HepG2 (cell line): Measurements from ENCODE around the gene ATP7A. TPM values are rescaled to one million over a fixed set of nuclear protein-coding genes. Genes with fewer than 3 reads are reported as not detected.

Experiments used
- ATAC-seq: fragments of 200-7000 bp; cut with Tn5 transposase; 3 replicates; pipeline ENCODE4 v1.9.1; 2020; ENCODE audit warnings: mild to moderate bottlenecking, moderate library complexity
- BruUV-seq: library from RNA; stranded (reverse); fragments of 400-500 nt; replicated peaks from 2 replicates; lab custom pipeline; 2021; lab: Mats Ljungman, UMichigan
- CTCF ChIA-PET: fragments of 300-600 bp; formaldehyde crosslinking; extraction: SDS; loops from one replicate; lab custom pipeline; 2021; ENCODE audit warnings: low total read pairs, inconsistent platforms, low intra/inter-chr PET ratio; lab: Yijun Ruan, JAX
- POLR2A ChIA-PET: fragments of 350-600 bp; sonication (Branson Sonifier 250); formaldehyde crosslinking; loops from one replicate; lab custom pipeline; 2020; ENCODE audit warnings: antibody characterized with exemption, inconsistent platforms; lab: Yijun Ruan, JAX
- DNase-seq: peaks from one replicate; pipeline ENCODE4 v3.0.0-alpha.2; 2015; ENCODE audit warnings: low spot score
- FAIRE-seq: peaks from 3 replicates; lab custom pipeline; 2011; peaks lifted over from hg19 to GRCh38; lab: Jason Lieb, UNC
- H2AFZ ChIP-seq: one replicate; pipeline ENCODE4 v1.6.1; 2011; ENCODE audit warnings: low read length, inconsistent platforms
- H3K27ac ChIP-seq: fragments of 300-600 bp; 3 replicates; pipeline ENCODE4 v1.8.0; 2011; ENCODE audit warnings: mixed run types, mild to moderate bottlenecking, mixed read lengths, low read length, inconsistent platforms; ENCODE audit not compliant: insufficient read depth; ENCODE audit errors: extremely low read length
- H3K27me3 ChIP-seq, 2 experiments: fragments of 200-600 bp in 1 of 2; 2 replicates in 1 of 2; 3 replicates in 1 of 2; pipeline versions ENCODE4 v1.6.0 to v1.8.0; 2011; ENCODE audit warnings: low read length in 2 of 2, mild to moderate bottlenecking in 2 of 2, moderate library complexity in 2 of 2, inconsistent platforms in 1 of 2; ENCODE audit not compliant: insufficient read depth in 2 of 2, control insufficient read depth in 1 of 2
- H3K36me3 ChIP-seq, 2 experiments: fragments of 200-600 bp in 1 of 2; replicated peaks in 1 of 2; 2 replicates in 1 of 2; 3 replicates in 1 of 2; pipeline versions ENCODE4 v1.5.1 to v1.8.0; 2011; ENCODE audit warnings: low read length in 2 of 2, inconsistent platforms in 1 of 2; ENCODE audit not compliant: insufficient read depth in 2 of 2, control insufficient read depth in 1 of 2
- H3K4me1 ChIP-seq: 2 replicates; pipeline ENCODE4 v1.5.1; 2012; ENCODE audit warnings: low read length, inconsistent platforms; ENCODE audit not compliant: insufficient read depth
- H3K4me2 ChIP-seq: 2 replicates; pipeline ENCODE4 v1.6.0; 2011; ENCODE audit warnings: low read depth, low read length, inconsistent platforms
- H3K4me3 ChIP-seq, 3 experiments: fragments of 200-600 bp in 1 of 3; sonication (generic), shearing (Covaris generic) in 1 of 3; replicated peaks in 1 of 3; 2 replicates each; pipeline ENCODE4 v1.5.1; 2011 to 2016; ENCODE audit warnings: low read length in 3 of 3, inconsistent platforms in 2 of 3, low read depth in 2 of 3, mild to moderate bottlenecking in 2 of 3, control low read depth in 1 of 3, mixed read lengths in 1 of 3; ENCODE audit not compliant: insufficient read depth in 1 of 3
- H3K79me2 ChIP-seq: one replicate; pipeline ENCODE4 v1.6.1; 2011; ENCODE audit warnings: low read length, inconsistent platforms; ENCODE audit not compliant: insufficient read depth
- H3K9ac ChIP-seq: 2 replicates; pipeline ENCODE4 v1.6.0; 2011; ENCODE audit warnings: mild to moderate bottlenecking, low read depth, low read length, inconsistent platforms; ENCODE audit not compliant: insufficient read depth
- H3K9me3 ChIP-seq: 2 replicates; pipeline ENCODE4 v1.5.1; 2012; ENCODE audit warnings: mild to moderate bottlenecking, low read length
- H4K20me1 ChIP-seq: 2 replicates; pipeline ENCODE4 v1.6.0; 2011; ENCODE audit warnings: inconsistent platforms, mild to moderate bottlenecking, low read length, moderate library complexity; ENCODE audit not compliant: insufficient read depth
- EHMT2 ChIP-seq: fragments of 200-600 bp; sonication (generic); IDR thresholded peaks from 2 replicates; pipeline ENCODE4 v1.7.0; 2017; ENCODE audit warnings: antibody characterized with exemption, low read depth, low read length, borderline replicate concordance
- FOXA3 ChIP-seq: IDR thresholded peaks from 2 replicates; pipeline ENCODE4 v1.6.1; 2016; ENCODE audit warnings: missing genetic modification reagents, missing compliant biosample characterization
- KDM5A ChIP-seq: fragments of 200-600 bp; sonication (generic); IDR thresholded peaks from 2 replicates; pipeline ENCODE4 v1.7.0; 2018; ENCODE audit warnings: antibody characterized with exemption, mild to moderate bottlenecking, low read length, borderline replicate concordance
- KLF9 ChIP-seq: IDR thresholded peaks from 2 replicates; pipeline ENCODE4 v1.6.1; 2016; ENCODE audit warnings: low read depth
- MED1 ChIP-seq: sonication (generic); formaldehyde crosslinking; IDR thresholded peaks from 2 replicates; pipeline ENCODE4 v1.4.0; 2020; ENCODE audit warnings: missing genetic modification reagents
- MTF2 ChIP-seq: sonication (generic); formaldehyde crosslinking; IDR thresholded peaks from 2 replicates; pipeline ENCODE4 v1.5.0; 2020; ENCODE audit warnings: missing genetic modification reagents, borderline replicate concordance
- NR2F1 ChIP-seq, 2 experiments: fragments of 450-650 bp in 1 of 2; formaldehyde crosslinking in 1 of 2; IDR thresholded peaks; 2 replicates each; pipeline versions ENCODE4 v1.5.0 to v1.6.1; 2016 to 2020; ENCODE audit warnings: mild to moderate bottlenecking in 1 of 2, missing compliant biosample characterization in 1 of 2, missing genetic modification reagents in 1 of 2, moderate library complexity in 1 of 2
- RAD51 ChIP-seq: fragments of 450-650 bp; IDR thresholded peaks from 2 replicates; pipeline ENCODE4 v1.6.1; 2016; ENCODE audit warnings: borderline replicate concordance
- ZNF253 ChIP-seq: sonication (generic); formaldehyde crosslinking; IDR thresholded peaks from 2 replicates; pipeline ENCODE4 v1.8.0; 2022; ENCODE audit warnings: mild to moderate bottlenecking, missing genetic modification reagents, borderline replicate concordance
- ZNF329 ChIP-seq: sonication (generic); formaldehyde crosslinking; IDR thresholded peaks from 2 replicates; pipeline ENCODE4 v1.9.0; 2021; ENCODE audit warnings: low read depth, mild to moderate bottlenecking, missing genetic modification reagents
- ZNF430 ChIP-seq: sonication (generic); formaldehyde crosslinking; IDR thresholded peaks from 2 replicates; pipeline ENCODE4 v1.9.0; 2021; ENCODE audit warnings: mild to moderate bottlenecking, missing genetic modification reagents
- WGBS: methylation state at CpG from one replicate; pipeline ENCODE4 v1.1.6; 2017; ENCODE audit warnings: low lambda C conversion rate; 5-methylcytosine and 5-hydroxymethylcytosine counted together
- in situ Hi-C: cut with HindIII; loops from 2 replicates; pipeline ENCODE4 v1.10.0; 2017; ENCODE audit warnings: low pct_unique_long_range_greater_than_20kb; ENCODE audit not compliant: extremely low pct_ligation_motif_present
- intact Hi-C: fragments of 100-400 bp; cut with micrococcal nuclease; formaldehyde crosslinking; loops from one replicate; pipeline ENCODE4 v1.10.0; 2022; ENCODE audit not compliant: unreplicated experiment
- polyA plus RNA-seq, 8 experiments: library from polyadenylated mRNA; depleted of rRNA in 3 of 8; stranded (reverse) in 7 of 8; unstranded in 1 of 8; fragments of >200 nt; fragmentation: Illumina TruSeq in 4 of 8; extraction: Trizol in 4 of 8; gene quantifications; 2 replicates each; pipeline versions ENCODE4 v1.2.1 to v1.2.3, GENCODE V29; 2011 to 2016; ENCODE audit warnings: low read depth in 4 of 8, missing spikeins in 1 of 8, mixed read lengths in 1 of 8; ENCODE audit not compliant: insufficient read depth in 1 of 8
- total RNA-seq, 5 experiments: library from RNA; depleted of rRNA; stranded (reverse); fragments of >200 nt; fragmentation: Illumina TruSeq; extraction: Trizol; gene quantifications; 2 replicates each; pipeline ENCODE4 v1.2.3, GENCODE V29; 2016; ENCODE audit warnings: low read depth in 1 of 5
- TF ChIP-seq, protein P1 (sequence below): sonication (generic); formaldehyde crosslinking; IDR thresholded peaks from 2 replicates; pipeline ENCODE4 v1.4.0; 2020; ENCODE audit warnings: missing genetic modification reagents
- TF ChIP-seq, protein P2 (sequence below): sonication (generic); formaldehyde crosslinking; IDR thresholded peaks from 2 replicates; pipeline ENCODE4 v1.9.0; 2021; ENCODE audit warnings: missing genetic modification reagents, borderline replicate concordance
- TF ChIP-seq, protein P3 (sequence below): sonication (generic); formaldehyde crosslinking; IDR thresholded peaks from 2 replicates; pipeline ENCODE4 v1.4.0; 2020; ENCODE audit warnings: missing genetic modification reagents
- TF ChIP-seq, protein P4 (sequence below): sonication (generic); formaldehyde crosslinking; IDR thresholded peaks from 2 replicates; pipeline ENCODE4 v1.4.0; 2020; ENCODE audit warnings: mild to moderate bottlenecking, low read depth, missing genetic modification reagents

The ATP7A gene
- total and polyA plus RNA-seq, 2 of the 13 experiments (the other 11 are each of a cell fraction or from before 2014, with no cell fraction given), result 1.7 to 4.7 TPM

DNA sequence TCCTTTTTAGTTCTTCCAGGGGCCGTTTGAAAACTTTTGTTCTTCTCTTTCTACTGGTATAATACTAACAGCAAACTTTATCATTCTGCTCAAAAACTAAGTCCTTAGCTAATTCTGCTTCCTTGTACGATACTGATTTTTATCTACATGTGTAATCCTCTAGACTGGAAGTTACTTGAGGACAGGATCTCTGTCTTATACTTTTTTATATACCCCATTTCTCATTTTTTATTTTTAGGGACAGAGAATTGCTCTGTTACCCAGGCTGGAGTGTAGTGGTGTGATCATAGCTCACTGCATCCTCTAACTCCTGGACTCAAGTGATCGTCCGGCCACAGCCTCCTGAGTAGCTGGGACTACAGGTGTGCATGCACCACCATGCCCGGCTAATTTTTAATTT, 9.0 kb upstream of the ATP7A start (continued):
- TF ChIP-seq, protein P1, sequence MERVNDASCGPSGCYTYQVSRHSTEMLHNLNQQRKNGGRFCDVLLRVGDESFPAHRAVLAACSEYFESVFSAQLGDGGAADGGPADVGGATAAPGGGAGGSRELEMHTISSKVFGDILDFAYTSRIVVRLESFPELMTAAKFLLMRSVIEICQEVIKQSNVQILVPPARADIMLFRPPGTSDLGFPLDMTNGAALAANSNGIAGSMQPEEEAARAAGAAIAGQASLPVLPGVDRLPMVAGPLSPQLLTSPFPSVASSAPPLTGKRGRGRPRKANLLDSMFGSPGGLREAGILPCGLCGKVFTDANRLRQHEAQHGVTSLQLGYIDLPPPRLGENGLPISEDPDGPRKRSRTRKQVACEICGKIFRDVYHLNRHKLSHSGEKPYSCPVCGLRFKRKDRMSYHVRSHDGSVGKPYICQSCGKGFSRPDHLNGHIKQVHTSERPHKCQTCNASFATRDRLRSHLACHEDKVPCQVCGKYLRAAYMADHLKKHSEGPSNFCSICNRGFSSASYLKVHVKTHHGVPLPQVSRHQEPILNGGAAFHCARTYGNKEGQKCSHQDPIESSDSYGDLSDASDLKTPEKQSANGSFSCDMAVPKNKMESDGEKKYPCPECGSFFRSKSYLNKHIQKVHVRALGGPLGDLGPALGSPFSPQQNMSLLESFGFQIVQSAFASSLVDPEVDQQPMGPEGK (CRISPR knock-in tag), result no peak
- no peak for TF ChIP-seq RAD51
- TF ChIP-seq MTF2, result no peak
- TF ChIP-seq, protein P2, sequence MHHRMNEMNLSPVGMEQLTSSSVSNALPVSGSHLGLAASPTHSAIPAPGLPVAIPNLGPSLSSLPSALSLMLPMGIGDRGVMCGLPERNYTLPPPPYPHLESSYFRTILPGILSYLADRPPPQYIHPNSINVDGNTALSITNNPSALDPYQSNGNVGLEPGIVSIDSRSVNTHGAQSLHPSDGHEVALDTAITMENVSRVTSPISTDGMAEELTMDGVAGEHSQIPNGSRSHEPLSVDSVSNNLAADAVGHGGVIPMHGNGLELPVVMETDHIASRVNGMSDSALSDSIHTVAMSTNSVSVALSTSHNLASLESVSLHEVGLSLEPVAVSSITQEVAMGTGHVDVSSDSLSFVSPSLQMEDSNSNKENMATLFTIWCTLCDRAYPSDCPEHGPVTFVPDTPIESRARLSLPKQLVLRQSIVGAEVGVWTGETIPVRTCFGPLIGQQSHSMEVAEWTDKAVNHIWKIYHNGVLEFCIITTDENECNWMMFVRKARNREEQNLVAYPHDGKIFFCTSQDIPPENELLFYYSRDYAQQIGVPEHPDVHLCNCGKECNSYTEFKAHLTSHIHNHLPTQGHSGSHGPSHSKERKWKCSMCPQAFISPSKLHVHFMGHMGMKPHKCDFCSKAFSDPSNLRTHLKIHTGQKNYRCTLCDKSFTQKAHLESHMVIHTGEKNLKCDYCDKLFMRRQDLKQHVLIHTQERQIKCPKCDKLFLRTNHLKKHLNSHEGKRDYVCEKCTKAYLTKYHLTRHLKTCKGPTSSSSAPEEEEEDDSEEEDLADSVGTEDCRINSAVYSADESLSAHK (CRISPR knock-in tag), result no peak
- no peak for TF ChIP-seq MED1 (CRISPR knock-in tag)
- no peak for TF ChIP-seq ZNF329

DNA sequence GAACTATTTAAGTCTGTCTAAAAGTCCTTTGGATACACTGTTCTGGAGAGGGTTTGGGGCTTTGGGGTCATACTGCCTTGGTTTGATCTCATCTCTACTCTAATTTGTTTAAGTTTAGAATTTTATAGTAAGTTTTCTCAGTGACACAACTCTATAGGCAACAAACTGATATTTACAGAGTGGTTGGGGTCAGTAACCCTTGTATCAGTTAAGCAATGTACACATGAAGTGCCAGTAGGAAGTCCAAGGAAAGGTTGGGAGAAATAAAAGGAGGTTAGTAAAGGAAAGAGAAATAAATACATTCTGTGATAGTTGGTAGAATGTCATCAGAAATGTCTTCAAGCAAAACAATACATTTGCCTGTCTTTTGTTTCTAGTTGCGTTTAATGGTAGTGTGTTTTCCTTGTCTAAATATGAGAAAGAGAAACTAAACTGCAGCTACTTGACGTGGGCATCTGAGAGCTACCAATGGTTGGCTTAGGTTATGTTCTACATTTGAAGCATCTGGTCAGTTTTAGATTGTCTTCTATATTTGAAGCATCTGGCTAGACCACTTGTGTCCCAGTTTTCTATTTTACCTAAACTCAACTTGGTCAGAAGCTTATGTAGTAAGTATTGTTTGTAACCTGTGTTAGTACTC, 6.9 kb downstream of the ATP7A start:
- intact Hi-C loops (no loop called here), in situ Hi-C loops (loop anchor here (25.0 kb wide), 1 partner anchor 195 kb away; the partner anchor contains the start of gene PGK1)
- no TSS peak for BruUV-seq
- Histone ChIP-seq H3K4me1 (peaks cover 15% of the 10 kb centered on the region), H3K79me2 (no peaks in the 10 kb centered on the region), H3K9me3 (no peaks in the 10 kb centered on the region), H3K36me3 (no peaks in the 10 kb centered on the region), H3K4me3 (no peak overlapping the region), H3K9ac (no peak overlapping the region), H3K4me2 (no peak overlapping the region; the same call in 1 of the 2 replicates), H4K20me1 (no peaks in the 10 kb centered on the region), H2AFZ (no peak overlapping the region), H3K27ac (no peak overlapping the region), H3K27me3 (no peaks in the 10 kb centered on the region)
- POLR2A ChIA-PET, result no interaction called here
- CTCF ChIA-PET, result no interaction called here
- 62% methylated on average over 2 of the region's 2 CpGs for WGBS
- peak; percentile 61 for ATAC-seq
- FAIRE-seq, result peak; percentile 12
- no peak for DNase-seq
- TF ChIP-seq KLF9 (no peak), FOXA3 (CRISPR knock-in tag) (peak; percentile 48), ZNF430 (CRISPR knock-in tag) (no peak), EHMT2 (no peak), NR2F1 (CRISPR knock-in tag; IDR thresholded peaks at IDR 0.05) (0 out of 4 replicates have a peak, but pooled peaks have one; percentile 25 to 34), KDM5A (no peak), ZNF253 (CRISPR knock-in tag) (no peak)
- TF ChIP-seq, protein P3, sequence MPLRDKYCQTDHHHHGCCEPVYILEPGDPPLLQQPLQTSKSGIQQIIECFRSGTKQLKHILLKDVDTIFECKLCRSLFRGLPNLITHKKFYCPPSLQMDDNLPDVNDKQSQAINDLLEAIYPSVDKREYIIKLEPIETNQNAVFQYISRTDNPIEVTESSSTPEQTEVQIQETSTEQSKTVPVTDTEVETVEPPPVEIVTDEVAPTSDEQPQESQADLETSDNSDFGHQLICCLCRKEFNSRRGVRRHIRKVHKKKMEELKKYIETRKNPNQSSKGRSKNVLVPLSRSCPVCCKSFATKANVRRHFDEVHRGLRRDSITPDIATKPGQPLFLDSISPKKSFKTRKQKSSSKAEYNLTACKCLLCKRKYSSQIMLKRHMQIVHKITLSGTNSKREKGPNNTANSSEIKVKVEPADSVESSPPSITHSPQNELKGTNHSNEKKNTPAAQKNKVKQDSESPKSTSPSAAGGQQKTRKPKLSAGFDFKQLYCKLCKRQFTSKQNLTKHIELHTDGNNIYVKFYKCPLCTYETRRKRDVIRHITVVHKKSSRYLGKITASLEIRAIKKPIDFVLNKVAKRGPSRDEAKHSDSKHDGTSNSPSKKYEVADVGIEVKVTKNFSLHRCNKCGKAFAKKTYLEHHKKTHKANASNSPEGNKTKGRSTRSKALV (CRISPR knock-in tag), result no peak
- TF ChIP-seq, protein P4, sequence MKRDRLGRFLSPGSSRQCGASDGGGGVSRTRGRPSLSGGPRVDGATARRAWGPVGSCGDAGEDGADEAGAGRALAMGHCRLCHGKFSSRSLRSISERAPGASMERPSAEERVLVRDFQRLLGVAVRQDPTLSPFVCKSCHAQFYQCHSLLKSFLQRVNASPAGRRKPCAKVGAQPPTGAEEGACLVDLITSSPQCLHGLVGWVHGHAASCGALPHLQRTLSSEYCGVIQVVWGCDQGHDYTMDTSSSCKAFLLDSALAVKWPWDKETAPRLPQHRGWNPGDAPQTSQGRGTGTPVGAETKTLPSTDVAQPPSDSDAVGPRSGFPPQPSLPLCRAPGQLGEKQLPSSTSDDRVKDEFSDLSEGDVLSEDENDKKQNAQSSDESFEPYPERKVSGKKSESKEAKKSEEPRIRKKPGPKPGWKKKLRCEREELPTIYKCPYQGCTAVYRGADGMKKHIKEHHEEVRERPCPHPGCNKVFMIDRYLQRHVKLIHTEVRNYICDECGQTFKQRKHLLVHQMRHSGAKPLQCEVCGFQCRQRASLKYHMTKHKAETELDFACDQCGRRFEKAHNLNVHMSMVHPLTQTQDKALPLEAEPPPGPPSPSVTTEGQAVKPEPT, result no peak
